Stimulated activated naive CD4-positive, alpha-beta T cell (primary cell): ENCODE results near the gene MSL3B.

Source experiments
- DNase-seq, 6 experiments: peaks; one replicate each; lab custom pipeline; 2025; lab: John Stamatoyannopoulos, UW

MSL3B gene

GRCh38 chr2:233833345-233833744 is 34.8 kb downstream of the MSL3B start:
- DNase-seq = no peak

GRCh38 chr2:233832869-233833311 is 35.3 kb downstream of the MSL3B start:
- DNase-seq = no peak

GRCh38 chr2:233832414-233832813 is 35.8 kb downstream of the MSL3B start:
- no peak for DNase-seq

GRCh38 chr2:233831861-233832260 is 36.3 kb downstream of the MSL3B start:
- DNase-seq = no peak

- DNase-seq = no peak
These were observed 37.0 kb downstream of the MSL3B start for GRCh38 chr2:233831011-233831721.

- no peak for DNase-seq
These were observed 37.9 kb downstream of the MSL3B start for GRCh38 chr2:233830111-233830802.

- DNase-seq = no peak
These were observed 38.7 kb downstream of the MSL3B start for GRCh38 chr2:233829193-233830110.

- DNase-seq = no peak
These were observed 39.5 kb downstream of the MSL3B start for GRCh38 chr2:233828546-233829192.

- no peak for DNase-seq
These were observed 43.8 kb downstream of the MSL3B start for GRCh38 chr2:233824373-233824772.

GRCh38 chr2:233823731-233824121 is 44.5 kb downstream of the MSL3B start:
- DNase-seq = no peak

GRCh38 chr2:233822781-233823730 is 45.1 kb downstream of the MSL3B start:
- DNase-seq = no peak

GRCh38 chr2:233822101-233822771 is 46.0 kb downstream of the MSL3B start:
- DNase-seq = no peak

GRCh38 chr2:233821709-233822100 is 46.5 kb downstream of the MSL3B start:
- no peak for DNase-seq

GRCh38 chr2:233821196-233821595 is 47.0 kb downstream of the MSL3B start:
- no peak for DNase-seq

- DNase-seq = no peak
These were observed 47.4 kb downstream of the MSL3B start for GRCh38 chr2:233820774-233821105.

GRCh38 chr2:233819884-233820773 is 48.1 kb downstream of the MSL3B start:
- DNase-seq = no peak

- DNase-seq = no peak
These were observed 49.3 kb downstream of the MSL3B start for GRCh38 chr2:233818639-233819621.

GRCh38 chr2:233817995-233818638 is 50.1 kb downstream of the MSL3B start:
- no peak for DNase-seq
